ENCODE measurements around the gene CALCOCO1. TPM values are rescaled to one million over a fixed set of nuclear protein-coding genes. Genes with fewer than 3 reads are reported as not detected.

CALCOCO1 gene
- total RNA-seq, 1 donor from 2014 or later: 188 TPM

DNA sequence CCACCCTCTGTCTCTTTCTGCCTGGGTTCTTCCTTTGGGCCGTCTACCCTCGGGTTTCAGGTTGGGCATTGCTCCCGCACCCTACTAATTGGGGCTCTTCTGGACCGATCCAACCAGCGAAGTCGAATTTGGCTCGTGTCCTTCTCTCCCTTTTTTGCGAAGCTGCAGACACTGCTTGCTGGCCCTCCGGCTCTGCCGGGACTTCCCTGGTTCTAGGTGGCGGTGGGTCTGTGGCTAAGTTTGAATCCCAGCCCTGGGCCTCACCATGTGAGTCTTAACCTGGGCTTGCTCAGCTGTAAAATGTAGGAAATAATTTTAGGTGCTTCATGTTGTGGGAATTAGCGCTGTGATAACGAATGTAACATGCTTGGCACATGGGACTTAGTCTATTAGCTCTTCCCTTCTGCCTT lies 24.9 kb upstream of the CALCOCO1 start:
- no peak for DNase-seq (ENCODE audit: low spot score)

DNA sequence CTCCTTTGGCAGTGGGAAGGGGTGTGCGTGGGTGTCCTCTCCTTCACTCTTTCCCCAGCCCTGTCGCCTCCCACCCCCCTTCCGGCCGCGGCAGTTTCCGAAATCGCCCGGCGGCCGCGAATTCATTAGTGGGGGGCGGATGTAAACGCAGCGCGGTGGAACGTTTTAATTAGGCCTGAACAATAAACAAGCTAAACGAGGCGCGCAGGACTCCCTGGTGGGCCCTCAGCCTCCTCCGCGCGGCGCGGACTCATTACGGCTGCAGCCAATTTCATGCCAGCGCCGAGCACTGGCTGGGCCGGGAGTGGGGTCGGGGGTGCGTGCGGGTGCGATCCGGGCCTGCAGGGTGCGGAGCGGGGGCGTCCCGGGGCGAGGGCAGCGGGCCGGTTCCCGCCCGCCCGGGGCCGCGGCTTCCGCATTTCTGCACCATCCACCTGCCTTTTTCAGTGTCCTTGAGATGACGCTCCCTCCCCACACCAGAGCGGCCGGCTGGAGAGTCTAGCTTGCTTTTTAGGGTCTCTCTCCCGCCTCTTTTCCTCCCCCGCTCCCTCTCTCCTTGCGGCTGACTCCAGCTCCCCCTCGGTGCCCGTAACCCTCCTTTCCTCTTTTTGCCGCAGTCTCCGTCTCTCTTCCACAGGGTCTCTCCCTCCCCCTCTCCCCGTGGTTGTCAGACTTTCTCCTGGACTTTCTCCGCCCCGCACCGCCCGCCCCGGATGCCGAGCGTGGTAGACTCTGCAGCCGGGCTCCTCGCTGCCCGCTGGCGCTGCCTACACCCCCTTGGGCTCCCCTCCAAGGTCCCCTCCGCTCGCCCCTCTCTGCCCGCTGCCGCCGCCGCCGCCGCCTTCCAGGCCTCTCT lies 24.3 kb upstream of the CALCOCO1 start, which contains the start of gene CISTR:
CISTR (minus strand) TSS at position 644 of the 856 bp plus-strand sequence.
- no peak for DNase-seq (ENCODE audit: low spot score)

DNA sequence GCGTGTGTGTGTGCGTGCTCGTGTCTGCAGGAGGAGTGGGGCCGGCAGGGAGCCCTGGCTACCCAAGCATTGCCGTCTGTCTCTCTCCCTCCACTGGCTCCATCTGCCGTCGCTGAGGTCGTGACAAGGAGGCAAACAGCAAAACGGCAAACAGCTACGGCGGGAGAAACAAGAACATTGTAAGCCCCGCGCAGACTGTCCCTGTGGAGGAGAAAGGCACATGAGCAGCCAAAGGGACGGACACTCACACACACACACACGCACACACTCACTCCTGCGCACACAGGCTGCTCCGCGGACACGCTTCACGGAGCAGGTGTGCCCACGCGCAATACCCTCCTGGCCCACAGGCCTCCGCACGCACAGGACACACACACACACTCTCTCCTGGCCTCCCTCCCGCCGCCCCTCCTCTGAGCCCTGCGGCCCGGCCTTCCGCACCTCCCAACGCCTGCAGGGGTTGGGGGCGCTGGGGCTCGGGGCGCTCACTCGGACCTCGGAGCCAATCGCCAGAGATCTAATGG lies 23.6 kb upstream of the CALCOCO1 start:
- DNase-seq (ENCODE audit: low spot score): peak; percentile 50

DNA sequence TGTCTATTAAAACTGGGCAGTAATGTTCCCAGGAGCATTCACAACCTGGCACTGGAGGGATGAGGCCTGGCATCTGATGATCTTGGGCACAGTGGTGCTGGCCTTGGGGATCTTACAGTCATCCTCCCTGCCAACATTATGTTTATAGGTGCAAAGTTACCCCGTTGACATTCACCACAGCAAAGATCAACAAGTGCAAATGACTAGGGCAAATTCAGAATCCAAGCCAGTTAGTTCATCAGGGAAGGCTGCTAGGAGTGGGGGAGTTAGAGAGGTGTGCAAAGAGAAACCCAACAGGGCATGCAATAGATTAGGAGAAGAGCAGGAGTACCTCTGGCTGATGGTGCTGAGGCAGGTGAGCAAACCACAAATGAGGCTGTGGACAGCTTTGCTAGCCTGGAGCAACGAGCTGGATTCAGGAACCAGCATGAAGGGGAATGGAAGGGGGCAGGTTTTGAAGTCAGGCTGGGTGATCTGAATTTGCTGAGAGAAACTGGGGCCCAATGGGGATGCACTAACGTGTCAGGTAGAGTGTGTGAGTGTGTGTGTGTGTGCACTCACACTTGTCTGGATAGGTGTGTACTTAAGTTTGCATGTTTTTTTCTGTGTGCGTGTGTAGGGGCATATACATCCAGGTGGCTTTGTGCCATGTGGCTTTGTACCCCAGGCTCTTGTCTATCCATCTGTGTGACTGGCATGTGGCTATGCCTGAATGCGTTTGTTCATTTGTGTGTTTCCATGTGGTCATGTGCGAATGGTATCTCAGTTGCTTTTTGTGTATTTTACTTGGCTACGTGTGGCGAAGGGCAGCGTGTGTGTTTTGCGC lies 22.9 kb upstream of the CALCOCO1 start:
- no peak for DNase-seq (ENCODE audit: low spot score)

DNA sequence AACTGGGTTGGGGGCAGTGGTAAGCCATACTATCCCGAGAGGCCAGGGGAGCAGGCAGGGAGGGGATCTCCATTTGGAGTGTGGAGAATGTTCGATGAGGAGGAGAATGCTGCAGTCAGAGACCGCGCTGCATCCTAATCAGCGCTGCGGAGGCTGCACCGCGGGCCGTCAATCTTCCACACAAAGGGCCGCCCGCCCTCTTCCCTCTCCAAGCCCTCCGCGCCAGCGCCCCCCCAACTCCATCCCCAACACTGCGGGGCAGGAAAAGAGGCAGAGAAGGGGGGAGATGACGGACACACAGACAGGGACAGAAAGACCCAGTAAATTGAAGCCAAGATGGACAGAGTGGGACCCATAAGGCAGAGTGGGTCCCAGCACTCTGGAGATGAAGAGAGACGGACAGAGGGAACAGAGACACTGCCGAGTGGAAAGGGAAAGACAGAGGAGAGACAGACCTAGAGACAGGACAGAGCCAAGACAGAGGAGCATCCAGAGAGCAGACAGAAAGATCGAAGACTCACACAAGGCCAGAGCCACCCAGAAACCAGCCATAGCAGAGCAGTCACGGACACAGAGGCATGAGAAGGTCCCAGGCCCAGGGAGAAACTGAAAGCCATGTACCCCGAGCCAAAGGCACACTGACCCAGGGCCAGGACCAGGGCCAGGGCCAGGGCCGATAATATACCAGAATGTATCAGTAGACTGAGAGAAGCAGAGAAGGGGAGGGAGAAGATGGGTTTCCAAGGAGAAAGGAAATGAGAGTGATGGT lies 21.0 kb upstream of the CALCOCO1 start:
- DNase-seq (ENCODE audit: low spot score): no peak

DNA sequence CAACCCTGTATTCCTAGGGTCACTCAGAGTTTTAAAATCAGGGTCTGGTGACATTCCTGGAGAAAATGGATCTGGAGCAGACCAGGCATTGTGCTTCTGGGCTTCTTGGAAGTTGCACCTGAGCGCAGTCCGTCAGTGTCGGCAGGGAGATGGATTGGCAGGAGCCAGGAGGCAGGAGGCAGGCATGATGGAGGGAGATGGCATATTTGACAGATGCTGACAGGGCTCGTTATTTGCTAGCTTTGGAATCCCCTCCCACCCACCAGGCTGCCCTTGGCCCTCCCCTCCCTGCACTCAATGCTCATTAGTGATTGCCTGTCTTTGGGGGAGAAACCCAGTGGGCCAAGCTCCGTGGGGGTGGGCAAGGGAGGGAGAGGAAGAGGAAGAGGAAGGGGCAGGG lies 19.8 kb upstream of the CALCOCO1 start:
- DNase-seq (ENCODE audit: low spot score): no peak

DNA sequence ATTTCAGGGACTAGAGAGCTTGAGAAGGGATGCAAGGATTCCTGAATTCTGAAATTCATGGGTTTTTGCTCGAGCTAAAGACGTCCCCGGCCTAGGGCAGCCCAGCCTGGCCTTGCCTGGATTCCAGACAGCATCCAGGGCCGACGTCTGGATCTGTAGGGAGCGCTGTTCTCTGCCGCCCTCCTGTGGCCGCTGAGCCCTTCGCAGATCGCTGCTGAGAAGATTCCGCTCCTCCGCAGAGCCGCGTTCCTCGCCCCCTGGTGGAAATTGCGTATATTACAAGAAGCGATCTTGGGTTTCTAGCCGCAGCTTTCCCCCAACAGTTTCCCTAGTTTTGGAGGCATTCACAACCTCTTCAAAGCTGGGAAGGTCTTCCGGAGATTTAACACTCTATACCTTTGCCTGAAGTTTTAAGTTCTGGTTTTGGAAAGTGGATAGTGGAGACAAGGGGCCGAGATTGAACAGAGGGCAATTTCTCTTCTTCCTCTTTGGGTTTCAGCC lies 19.4 kb upstream of the CALCOCO1 start:
- DNase-seq (ENCODE audit: low spot score): peak; percentile 95

DNA sequence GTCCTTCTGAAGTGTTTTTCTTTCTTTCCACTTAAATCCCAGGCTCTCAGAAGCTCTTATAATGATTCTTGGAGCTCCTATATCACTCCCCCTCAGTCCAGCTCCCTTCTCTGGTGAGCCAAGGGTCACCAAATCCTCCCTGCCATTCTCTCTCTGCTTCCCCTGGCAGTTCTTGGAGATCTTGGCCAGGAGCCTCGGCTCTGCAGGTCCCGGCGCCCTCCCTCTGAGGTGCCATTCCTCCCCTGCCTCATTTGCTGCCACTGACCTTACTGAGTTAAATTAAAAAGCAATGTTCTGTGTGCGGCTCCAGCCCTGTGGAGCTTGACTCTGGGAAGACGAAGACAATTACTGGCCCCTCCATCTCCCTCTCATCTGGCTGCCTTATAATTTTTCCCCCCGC lies 17.5 kb upstream of the CALCOCO1 start:
- DNase-seq (ENCODE audit: low spot score): no peak

DNA sequence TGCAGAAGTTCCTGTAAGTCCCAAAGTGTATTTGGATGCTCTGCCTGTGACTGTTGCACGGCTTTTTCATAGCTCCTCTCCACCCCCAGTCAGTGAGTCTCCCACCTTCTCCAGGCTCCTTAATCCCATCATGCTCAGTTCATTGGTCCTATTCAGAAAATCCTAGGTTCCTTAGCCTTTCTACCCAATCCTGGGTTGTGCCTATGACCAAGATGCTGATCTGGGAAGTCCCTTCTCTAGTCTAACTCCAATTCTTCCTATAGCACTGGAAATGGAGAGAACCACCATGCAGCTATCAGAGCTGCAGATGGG lies 16.8 kb upstream of the CALCOCO1 start:
- DNase-seq (ENCODE audit: low spot score): no peak

DNA sequence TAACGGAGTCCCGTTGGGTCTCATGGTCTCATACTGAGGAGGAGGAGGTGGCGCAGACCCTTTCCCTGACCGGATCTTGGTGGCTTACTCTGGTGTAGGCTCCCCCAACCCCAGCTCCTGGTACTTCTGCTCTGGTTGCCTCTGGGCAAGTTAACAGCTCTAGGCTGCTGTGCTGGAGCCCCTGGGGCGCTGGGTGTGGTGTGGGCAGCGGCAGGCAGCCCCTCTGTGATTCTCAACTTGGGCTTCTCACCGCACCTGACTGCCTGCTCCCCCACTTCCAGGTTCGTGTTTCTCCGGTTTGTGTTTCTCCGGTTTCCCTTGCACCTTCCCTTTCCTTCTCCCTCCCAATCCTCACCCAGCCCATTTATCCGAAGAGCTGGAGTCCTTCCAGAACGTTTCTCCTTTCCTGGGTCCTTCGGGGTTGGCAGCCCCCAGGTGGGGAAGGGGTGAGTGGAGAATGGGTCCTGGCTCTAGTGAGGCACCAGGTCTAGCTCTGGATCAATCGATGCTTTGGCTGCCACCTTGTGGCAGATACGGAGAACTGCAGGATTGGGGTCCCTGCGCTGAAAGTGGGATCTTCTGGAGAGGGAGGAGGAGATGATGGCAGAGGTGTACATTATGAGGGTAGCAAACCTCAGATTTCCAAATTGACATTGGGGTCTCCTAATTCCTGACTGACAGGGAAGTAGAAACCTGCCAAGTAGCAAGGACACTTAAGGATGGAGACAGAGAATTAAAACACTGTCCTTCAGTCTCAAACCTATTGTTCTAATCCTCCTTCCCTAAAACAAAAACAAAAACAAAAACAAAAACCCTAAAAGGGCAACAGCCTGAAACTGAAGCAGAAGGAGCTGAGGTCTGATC lies 16.2 kb upstream of the CALCOCO1 start:
- DNase-seq (ENCODE audit: low spot score): peak; percentile 62

DNA sequence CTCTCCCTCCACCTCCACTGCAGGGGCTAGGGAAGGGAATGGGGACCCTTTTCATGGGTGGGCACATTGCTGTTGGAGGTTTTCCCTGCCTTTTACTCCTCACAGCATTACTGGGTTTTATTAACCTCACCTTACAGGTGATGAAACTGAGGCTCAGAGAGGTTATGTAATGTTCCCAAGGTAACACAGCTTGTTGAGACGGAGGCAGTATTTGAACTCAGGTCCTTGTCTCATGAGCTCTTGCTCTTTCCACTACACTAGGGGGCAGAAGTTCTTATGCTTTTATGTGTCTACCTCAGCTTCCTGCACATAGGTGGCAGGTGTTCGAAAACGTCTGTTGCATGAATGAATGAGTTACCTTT lies 12.9 kb upstream of the CALCOCO1 start:
- no peak for DNase-seq (ENCODE audit: low spot score)

DNA sequence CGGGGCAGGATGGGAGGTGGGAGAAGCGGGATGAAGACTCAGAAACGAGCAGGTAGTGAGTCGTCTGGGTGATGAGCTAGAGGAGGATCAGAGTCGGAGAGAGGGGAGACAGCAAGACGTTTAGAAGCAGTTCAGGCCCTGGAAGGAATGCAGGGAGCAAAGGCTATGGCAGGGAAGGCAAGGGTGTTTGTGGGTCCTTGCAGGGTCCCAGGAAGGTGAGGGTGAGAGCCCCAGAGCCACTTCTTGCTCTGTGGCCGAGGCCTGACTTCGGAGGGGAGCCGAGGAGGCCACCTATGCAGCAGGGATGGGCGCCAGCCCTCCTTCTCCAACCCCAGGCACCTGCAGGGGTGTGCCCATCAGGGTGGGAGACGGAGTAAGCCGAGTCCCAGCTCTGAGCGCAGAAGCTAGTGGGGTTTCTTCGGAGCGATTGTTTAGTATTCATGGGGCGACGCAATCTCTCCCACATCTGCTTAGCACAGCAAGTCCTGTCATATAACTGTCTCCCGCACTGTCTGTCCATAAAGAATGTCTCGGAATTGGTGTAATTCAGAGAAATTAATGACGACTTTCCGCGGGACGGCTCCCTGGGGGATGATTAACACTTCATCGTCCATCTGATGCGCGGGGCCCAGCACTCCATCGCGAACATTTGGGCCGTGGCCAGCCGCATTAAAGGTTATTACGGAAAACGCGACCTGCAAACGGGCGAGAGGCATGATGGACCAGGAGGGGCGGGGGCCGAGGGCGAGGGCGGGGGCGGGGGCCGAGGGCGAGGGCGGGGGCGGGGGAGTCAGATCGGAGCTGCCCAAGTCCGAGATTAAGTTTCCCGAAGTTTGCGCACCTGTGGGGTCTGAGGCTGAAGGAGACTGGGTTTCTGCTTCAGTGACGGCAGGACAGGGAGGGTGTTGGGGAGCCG lies 12.2 kb upstream of the CALCOCO1 start:
- DNase-seq (ENCODE audit: low spot score): no peak

DNA sequence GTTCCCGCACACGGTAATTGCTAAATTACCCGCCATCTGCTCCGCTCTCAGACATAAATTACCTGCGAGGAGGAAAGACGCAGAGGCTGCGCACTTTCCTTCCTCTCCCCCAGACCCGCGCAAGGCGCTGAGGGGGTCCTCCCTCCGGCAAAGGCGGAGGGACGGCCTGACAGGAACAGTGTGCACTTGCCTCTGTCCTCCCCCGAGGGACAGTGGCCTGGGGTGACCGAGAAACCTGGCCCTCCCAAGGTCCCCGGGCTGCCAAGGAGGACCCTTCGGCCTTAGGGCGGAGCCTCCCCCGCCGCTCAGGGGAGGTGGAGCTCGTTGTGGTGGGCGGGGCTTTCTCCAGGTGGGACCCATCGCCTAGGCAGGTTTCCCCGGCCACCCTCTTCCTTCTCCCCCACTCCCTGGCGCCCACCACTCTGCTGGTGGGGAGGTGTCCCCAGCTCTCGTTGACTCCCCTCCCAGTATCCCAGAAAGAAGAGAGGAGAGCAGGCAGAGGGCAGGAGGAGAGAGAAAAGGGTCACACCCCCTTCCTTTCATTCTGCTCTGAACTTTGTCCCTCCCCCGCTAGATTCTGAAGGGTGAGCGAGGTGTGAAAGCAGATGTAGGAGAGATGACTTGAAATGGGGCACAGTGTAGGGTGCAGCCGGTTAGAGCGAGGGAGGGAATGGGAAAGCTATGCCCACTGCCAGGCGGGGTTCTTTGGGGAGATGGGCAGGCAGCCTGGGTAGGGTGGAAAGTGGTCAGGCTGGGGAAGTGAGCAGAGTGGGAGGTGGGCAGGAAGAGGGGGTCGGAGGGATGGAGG lies 11.4 kb upstream of the CALCOCO1 start:
- no peak for DNase-seq (ENCODE audit: low spot score)

DNA sequence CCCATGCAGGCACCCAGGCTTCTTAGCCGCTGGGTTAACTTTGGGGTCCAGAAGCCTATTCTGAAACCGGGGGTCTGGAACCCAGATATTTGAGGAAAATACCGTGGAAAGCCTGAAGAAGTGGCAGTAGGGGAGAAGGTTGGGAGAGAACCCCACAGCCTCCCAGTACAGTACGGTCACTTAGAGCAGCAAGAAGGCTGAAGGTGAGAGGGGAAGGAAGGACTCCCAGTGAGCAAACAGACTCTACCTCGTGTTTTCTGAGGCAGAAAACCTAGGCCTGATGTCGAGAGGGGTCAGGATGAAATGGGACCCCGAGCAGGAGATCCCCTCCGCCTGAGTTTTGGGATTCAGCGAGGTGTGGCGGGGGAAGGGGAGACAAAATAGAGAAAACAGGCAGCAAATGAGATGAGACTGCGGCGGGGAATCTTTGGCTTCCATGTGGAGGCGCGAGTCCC lies 10.7 kb upstream of the CALCOCO1 start:
- DNase-seq (ENCODE audit: low spot score): no peak

DNA sequence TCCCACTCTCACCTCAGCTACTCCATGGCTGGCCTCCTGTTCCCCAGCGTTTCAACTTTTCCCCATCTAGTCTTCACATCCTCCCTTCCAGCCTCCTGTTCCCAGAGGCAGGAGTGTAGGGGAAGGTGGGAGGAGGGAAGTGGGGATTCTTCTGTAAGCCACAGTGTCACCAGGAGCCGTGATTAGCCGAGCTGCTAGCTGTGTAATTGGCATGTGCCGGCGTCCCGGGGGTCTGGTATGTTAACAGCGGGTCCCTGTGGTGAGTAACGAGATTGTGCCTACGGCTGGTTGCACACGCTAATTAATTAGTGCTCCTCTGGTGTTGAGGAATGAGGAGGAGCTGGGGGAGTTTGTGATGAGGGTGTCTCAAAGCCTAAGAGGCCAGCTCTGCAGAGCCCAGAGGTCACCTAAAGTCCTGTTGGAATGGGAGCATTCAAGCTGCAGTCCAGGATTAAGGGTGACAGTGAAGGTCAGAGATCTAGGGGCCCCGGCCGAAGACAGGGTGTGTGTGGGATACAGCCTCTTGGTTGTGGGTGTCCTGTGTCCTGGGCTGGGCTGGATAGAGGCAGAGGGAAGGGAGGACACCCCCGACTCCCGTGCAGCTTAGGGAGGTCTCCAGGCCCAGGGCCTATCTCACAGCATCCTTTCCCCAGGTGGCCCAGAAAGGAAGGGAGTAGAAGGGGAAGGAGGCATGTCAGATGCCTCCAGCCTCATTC lies 10.0 kb upstream of the CALCOCO1 start:
- no peak for DNase-seq (ENCODE audit: low spot score)

DNA sequence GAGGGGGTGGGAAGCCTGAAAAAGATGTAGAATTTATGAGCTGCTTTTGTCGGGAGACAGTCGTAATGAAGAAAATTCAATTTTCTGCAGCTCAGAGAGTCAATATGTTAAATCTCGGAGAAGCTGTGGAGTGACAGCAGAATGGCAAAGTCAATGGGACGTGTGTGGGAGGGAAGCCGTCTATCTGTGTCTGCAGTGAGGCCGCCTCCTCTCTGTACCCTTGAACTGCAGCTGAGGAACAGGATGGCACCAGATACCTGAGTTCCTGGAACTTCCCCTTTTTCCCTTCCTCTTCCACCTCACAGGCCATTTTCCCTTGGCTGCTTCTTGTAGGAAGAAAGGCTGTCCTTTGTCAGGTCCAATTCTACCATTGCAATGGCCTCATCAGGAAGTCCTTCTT lies 9.3 kb upstream of the CALCOCO1 start:
- DNase-seq (ENCODE audit: low spot score): no peak

DNA sequence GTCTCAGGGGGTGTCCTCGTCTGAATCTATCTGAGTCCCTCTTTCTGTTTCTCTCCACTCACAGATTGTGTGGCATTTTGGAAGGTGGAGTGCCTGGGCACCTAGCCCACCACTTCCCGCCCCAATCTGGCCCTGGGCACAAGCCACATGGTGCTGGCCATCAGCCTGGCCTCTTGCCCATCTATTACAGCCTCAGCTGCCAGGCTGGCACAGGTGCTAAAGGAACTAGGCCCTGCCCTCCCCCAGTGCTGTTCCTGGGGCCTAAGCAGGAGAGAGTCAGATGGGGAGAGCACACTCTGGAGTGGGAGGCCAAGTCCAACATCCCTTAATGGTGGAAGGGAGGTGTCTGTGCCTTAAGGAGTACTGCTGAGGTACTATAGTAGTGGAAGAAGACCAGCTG lies 8.3 kb upstream of the CALCOCO1 start:
- DNase-seq (ENCODE audit: low spot score): no peak

DNA sequence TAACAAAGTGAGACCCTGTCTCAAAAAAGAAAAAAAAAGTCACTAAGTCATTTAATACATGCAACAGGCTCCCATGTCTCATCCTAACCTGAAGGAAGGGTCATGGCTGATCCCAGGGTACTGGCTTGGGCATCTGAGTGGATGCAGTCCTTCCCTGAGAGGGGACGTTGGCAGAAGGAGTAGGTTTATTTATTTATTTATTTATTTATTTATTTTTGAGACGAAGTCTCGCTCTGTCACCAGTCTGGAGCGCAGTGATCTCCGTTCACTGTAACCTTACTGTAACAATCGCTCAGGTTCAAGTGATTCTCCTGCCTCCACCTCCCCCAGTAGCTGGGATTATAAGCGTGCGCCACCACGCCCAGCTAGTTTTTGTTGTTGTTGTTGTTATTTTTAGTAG lies 7.2 kb upstream of the CALCOCO1 start:
- no peak for DNase-seq (ENCODE audit: low spot score)
